ENCODE data around the gene PLEKHM2. TPM values are rescaled to one million over a fixed set of nuclear protein-coding genes. Genes with fewer than 3 reads are reported as not detected.

The PLEKHM2 gene
- total and polyA plus RNA-seq, 2 experiments from 2014 or later: 31.8 to 43.1 TPM

GRCh38 chr1:15764890-15765289 is 80.8 kb downstream of the PLEKHM2 start:
- H3K36me3 ChIP-seq (replicated peaks; ENCODE audit: insufficient read depth, low read depth): no peaks in the 10 kb centered on the region
- peak overlapping the region; percentile 49 for H3K27ac ChIP-seq
- WGBS (ENCODE audit: low lambda C conversion rate, missing lambda C conversion rate): 94% methylated on average over 15 of the region's 15 CpGs
- peaks cover 41% of the 10 kb centered on the region for H3K4me1 ChIP-seq (ENCODE audit: insufficient read depth)
- no peaks in the 10 kb centered on the region for H3K9me2 ChIP-seq (replicated peaks; ENCODE audit: insufficient read depth)
- peaks cover 46% of the 10 kb centered on the region for H4K20me1 ChIP-seq (ENCODE audit: insufficient read depth, poor library complexity, severe bottlenecking)
- no peak overlapping the region for H3K4me3 ChIP-seq
- peaks cover 69% of the 10 kb centered on the region for H3K79me2 ChIP-seq
- H2AFZ ChIP-seq: no peak overlapping the region
- H3K9me3 ChIP-seq (ENCODE audit: low read depth): no peaks in the 10 kb centered on the region
- H3K27me3 ChIP-seq: no peaks in the 10 kb centered on the region
- H3K4me2 ChIP-seq: no peak overlapping the region
- no peak for DNase-seq (ENCODE audit: low spot score)
- TF ChIP-seq EZH2phosphoT487 (IDR thresholded peaks at IDR 0.05; ENCODE audit: low read depth, severe bottlenecking, unreplicated experiment): no peak
- no peak for TF ChIP-seq EZH2 (IDR thresholded peaks at IDR 0.05; ENCODE audit: borderline replicate concordance)
- TF ChIP-seq CTCF (IDR thresholded peaks at IDR 0.05; ENCODE audit: poor library complexity): no peak

- Histone ChIP-seq H3K27ac (peak overlapping the region; percentile 40), H3K27me3 (no peaks in the 10 kb centered on the region), H3K4me3 (no peak overlapping the region), H3K36me3 (replicated peaks; ENCODE audit: insufficient read depth, low read depth) (no peaks in the 10 kb centered on the region), H3K4me1 (ENCODE audit: insufficient read depth) (peaks cover 33% of the 10 kb centered on the region), H3K9me3 (ENCODE audit: low read depth) (no peaks in the 10 kb centered on the region), H2AFZ (no peak overlapping the region), H3K9me2 (replicated peaks; ENCODE audit: insufficient read depth) (no peaks in the 10 kb centered on the region), H3K79me2 (peaks cover 61% of the 10 kb centered on the region), H4K20me1 (ENCODE audit: insufficient read depth, poor library complexity, severe bottlenecking) (peaks cover 44% of the 10 kb centered on the region), H3K4me2 (no peak overlapping the region)
- DNase-seq (ENCODE audit: low spot score): peak; percentile 60
- TF ChIP-seq EZH2 (IDR thresholded peaks at IDR 0.05; ENCODE audit: borderline replicate concordance) (no peak), CTCF (IDR thresholded peaks at IDR 0.05; ENCODE audit: poor library complexity) (no peak), EZH2phosphoT487 (IDR thresholded peaks at IDR 0.05; ENCODE audit: low read depth, severe bottlenecking, unreplicated experiment) (no peak)
- 88% methylated on average over 20 of the region's 20 CpGs for WGBS (ENCODE audit: low lambda C conversion rate, missing lambda C conversion rate)
Observed at GRCh38 chr1:15765495-15766194, 81.5 kb downstream of the PLEKHM2 start.

GRCh38 chr1:15767941-15768340 is 83.8 kb downstream of the PLEKHM2 start:
- Histone ChIP-seq H3K79me2 (peaks cover 38% of the 10 kb centered on the region), H3K4me2 (no peak overlapping the region), H3K9me2 (replicated peaks; ENCODE audit: insufficient read depth) (no peaks in the 10 kb centered on the region), H2AFZ (no peak overlapping the region), H3K27ac (no peak overlapping the region), H3K27me3 (no peaks in the 10 kb centered on the region), H3K36me3 (replicated peaks; ENCODE audit: insufficient read depth, low read depth) (no peaks in the 10 kb centered on the region), H3K4me3 (no peak overlapping the region), H3K9me3 (ENCODE audit: low read depth) (no peaks in the 10 kb centered on the region), H4K20me1 (ENCODE audit: insufficient read depth, poor library complexity, severe bottlenecking) (peaks cover 22% of the 10 kb centered on the region), H3K4me1 (ENCODE audit: insufficient read depth) (peaks cover 14% of the 10 kb centered on the region)
- no peak for DNase-seq (ENCODE audit: low spot score)
- TF ChIP-seq EZH2 (IDR thresholded peaks at IDR 0.05; ENCODE audit: borderline replicate concordance): no peak
- no peak for TF ChIP-seq CTCF (IDR thresholded peaks at IDR 0.05; ENCODE audit: poor library complexity)
- TF ChIP-seq EZH2phosphoT487 (IDR thresholded peaks at IDR 0.05; ENCODE audit: low read depth, severe bottlenecking, unreplicated experiment): no peak
- WGBS (ENCODE audit: low lambda C conversion rate, missing lambda C conversion rate): 92% methylated on average over 5 of the region's 5 CpGs

Data from hepatocyte (in vitro differentiated cells).